CD4-positive, alpha-beta T cell treated with Interleukin-6 at 100 ng/mL for 8 hours (primary cell): ENCODE results near the gene CRYBG2.

ENCODE experiments used
- DNase-seq: peaks from one replicate; pipeline ENCODE4 v3.0.0-alpha.2; 2020; ENCODE audit warnings: mixed read lengths, low spot score

The CRYBG2 gene

DNA sequence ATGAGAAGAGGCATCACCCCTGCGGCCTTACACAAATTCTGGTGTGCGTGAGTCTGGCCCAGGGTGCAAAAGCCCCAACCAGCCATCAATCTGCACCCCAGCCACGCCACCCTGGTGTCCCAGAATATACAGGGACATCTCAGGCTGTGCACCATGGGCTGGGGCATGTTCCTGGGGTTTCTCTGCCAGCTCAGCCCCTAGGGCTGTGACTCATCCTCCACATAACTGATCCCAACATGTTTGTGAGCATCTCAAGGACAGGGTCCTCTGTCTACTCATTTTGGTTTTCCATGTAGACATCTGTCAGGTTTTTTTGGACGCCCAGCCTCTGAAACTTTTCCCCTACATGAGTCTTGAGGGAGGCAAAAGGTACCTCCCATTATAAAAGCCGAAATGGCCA lies 18.1 kb upstream of the CRYBG2 start:
- no peak for DNase-seq

- DNase-seq, result no peak
Observed at GRCh38 chr1:26370591-26371382, 16.9 kb upstream of the CRYBG2 start.

DNA sequence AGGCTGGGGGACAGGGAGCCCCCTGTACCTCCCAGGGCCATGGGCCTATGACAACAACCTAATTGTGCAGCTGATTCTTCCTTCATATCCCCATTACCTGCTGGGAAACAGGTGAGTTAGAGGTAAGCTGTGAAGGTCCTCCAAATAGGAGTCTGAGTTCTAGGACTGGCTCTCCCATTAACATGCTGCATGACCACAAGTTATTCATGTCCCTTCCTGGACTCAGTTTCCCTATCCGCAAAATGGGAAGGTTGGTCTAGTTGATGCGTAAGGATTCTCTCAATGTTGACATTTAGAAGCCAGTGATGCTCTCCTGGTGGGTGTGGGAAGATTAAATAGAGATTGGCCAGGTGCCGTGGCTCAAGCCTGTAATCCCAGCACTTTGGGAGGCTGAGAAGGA lies 14.6 kb upstream of the CRYBG2 start:
- no peak for DNase-seq

DNA sequence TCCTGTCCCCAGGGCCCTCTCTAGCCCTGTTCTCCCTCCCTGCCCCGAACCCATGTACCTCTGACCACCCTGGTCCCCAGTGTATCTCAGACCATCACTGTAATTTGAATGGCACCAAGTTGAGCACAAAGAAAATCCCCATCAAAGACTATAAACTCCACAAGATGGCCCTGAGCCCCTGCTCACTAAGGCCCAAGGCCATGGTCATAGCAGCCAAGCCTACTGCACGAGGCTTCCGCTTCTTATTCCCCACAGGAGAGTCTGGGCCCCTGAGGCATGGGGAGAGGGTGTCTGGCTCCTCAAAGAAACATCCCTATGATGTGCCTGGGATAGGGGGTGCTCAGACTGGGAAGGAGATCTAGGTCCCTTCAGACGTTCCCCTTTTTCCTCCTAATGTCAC lies 14.1 kb upstream of the CRYBG2 start:
- no peak for DNase-seq

- no peak for DNase-seq
Observed at GRCh38 chr1:26367441-26367840, 13.5 kb upstream of the CRYBG2 start.

- no peak for DNase-seq
Observed at GRCh38 chr1:26364956-26365355, 11.0 kb upstream of the CRYBG2 start.

DNA sequence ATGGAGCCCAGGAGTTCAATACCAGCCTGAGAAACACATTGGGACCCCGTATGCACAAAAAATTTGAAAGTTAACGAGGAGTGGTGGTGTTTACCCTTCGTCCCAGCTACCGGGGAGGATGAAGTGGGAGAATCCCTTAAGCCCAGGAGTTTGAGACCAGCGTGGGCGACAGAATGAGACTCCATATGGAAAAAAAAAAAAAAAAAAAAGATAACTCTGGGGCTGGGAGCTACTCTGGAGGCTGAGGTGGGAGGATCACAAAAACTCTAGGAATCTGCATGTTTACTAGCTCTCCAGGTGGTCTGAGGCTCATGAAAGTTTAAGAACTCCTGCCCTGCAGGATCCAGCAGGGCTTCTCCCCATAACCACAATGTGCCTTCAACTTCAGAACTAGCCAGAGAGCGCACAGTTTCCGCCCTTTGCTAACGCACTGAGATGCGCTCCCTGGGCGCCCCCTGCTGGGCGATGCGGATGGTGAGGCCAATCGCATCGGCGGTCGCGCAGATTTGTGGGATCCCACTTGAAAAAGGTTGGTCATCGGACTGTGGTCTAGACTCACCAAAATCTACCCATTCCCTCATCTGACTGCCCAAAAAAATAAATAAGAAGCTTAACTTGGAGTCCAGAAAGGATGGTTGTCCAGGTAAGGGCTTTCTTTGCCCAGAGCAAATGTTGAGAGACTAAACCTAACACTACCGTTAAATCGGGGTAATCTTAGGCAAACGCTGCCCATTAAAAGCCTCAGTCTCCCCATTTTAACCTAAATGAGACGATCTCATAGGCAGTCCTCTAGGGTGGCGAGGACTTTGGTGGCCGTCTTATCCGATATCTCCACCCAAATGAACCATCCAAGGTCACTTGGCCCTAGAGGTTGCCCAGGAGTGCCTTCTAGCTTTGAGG lies 9.9 kb upstream of the CRYBG2 start:
- DNase-seq, result peak; percentile 86

DNA sequence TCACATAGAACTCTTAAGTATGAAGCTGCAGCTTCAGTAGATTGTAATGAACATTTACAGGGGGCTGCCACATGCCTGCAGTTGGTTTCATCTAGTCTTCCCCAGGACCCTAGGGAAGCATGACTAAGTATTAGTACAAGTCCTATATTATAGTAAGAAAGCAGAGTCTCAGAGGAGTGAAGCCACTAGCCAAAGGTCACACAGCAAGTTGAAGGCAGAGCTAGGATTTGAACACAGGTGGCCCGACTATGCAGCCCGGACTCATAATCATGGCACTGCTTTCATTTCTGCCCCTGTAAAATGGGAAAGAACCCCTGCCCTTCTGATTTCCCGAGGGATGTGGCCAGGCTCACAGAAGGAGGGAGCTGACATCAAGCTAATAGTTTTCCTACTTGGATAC lies 8.4 kb upstream of the CRYBG2 start:
- DNase-seq, result no peak

DNA sequence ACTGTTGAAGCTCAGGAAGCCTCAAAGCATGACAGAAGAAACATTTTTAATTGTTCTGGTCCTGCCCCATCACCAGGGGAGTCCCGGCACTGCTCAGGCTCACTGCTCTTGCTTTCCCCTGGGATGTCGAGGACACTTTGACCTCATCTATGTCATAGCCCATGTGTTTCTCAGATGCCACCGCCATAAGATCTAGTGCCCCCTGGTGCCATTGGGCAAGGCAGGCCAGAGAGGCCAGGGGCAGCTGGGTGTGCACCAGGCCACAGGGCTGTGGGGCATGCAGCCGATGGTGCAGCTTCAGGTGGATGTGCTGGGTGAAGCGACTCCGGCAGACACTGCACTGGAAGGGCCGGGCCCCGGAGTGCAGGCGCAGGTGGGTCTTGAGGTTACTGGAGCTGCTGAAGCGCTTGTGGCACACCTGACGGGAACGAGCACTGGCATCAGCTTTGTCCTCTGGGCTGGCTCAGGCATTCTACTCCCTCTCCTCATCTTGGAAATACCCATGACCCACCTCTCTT lies 7.7 kb upstream of the CRYBG2 start:
- DNase-seq, result no peak

GRCh38 chr1:26360807-26361604 lies 7.1 kb upstream of the CRYBG2 start:
- DNase-seq, result no peak

- peak; percentile 36 for DNase-seq
Observed at GRCh38 chr1:26359981-26360806, 6.3 kb upstream of the CRYBG2 start.

- DNase-seq, result peak; percentile 78
Observed at GRCh38 chr1:26358411-26359384, 4.8 kb upstream of the CRYBG2 start.

GRCh38 chr1:26357121-26357602 lies 3.2 kb upstream of the CRYBG2 start:
- no peak for DNase-seq

DNA sequence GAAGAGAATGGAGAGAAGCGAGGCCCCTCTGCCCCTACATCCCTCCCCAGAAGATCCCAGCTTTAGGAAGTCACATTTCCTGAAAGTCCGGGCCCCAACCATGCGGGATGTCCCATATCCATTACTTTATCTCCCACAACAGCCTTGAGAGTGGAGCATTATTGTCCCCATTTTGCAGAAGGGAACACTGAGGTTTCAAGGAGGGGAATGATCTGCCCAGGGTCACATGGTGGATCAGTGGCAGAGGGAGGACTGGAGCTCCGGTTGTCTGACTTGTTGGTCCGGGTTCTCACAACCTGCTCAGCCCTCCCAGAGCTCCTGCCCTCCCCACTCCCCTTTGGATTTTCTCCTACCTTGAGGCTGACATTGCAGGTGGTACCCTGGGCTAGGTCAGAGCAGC lies 2.2 kb upstream of the CRYBG2 start:
- DNase-seq, result no peak

DNA sequence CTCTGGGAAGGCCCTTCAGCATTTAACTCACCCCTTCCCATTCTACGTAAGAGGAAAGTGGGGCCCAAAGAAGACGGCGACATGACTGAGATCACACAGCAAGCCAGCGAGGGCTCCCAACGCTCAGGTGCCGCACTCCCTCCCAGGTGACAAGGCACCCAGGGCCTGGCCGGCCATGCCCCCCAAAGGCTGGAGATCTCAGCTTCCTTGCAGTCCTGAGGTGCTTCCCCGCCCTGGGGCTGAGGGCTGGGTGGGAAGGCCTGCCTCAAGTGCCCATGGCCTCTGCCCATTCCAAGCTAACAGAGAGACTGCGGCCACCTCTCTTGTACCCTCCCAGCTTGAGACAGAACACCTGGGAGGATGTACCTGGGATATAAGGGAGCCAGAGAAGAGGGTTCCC lies 1.0 kb upstream of the CRYBG2 start:
- DNase-seq, result no peak

DNA sequence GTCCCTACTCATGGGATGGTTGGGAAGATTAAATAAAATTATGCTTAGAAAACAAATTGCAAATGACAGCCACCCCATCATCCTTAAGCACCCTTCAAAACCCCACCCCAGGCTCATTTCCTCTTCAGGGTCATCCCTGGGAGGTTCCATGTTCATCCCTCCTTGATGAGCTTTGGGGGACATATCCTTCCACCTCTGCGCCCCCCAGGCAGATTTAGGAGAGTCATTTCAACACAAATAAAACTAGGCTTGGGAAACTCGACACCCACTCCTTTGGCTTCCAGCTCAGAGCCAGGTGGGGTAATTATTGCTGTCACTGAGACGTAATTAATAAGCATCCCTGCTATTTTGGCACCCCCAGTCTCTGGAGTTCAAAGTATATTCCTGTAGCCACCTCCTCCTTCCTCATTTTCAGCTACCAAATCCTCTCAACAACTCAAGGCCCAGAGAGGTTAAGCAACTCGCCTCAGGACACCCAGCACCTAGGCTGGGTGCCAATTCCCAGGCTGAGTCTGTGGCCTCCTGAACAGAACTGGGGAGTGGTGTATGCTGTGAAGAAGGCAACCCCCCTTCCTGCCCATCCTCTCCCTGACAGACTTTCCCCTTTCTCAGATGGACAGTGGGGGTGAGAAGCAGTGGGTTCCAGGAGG lies 595 bp downstream of the CRYBG2 start:
- DNase-seq, result no peak

DNA sequence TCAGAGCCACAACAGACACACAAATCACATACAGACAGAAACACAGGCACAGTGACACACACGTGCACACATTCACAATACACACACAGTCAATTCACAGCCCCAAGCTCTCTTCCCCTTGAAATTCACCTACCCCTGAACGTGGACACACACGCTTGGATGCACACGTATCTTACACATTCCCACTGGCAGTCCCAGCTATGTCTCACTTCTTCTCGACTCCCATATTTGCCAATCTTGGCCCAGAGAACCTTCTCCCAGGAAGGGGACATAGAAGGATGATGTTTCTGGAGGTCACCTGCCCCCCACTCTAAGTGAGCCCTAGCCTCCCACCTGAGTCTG lies 1.6 kb downstream of the CRYBG2 start:
- no peak for DNase-seq

- no peak for DNase-seq
Observed at GRCh38 chr1:26351590-26352337, 2.2 kb downstream of the CRYBG2 start.
